Dendritic cell treated with granulocyte-macrophage colony-stimulating factor and Interleukin-4, amounts not matched to agents 40 ng/mL and 50 ng/mL, for 4 days (primary cell): ENCODE results near the gene TMEM273.

Experiments used
- H3K27ac Mint-ChIP-seq: one replicate; pipeline ENCODE4 v1.8.0; 2022; ENCODE audit warnings: mild to moderate bottlenecking, mixed read lengths
- H3K27me3 Mint-ChIP-seq: one replicate; pipeline ENCODE4 v1.8.0; 2022; ENCODE audit warnings: mild to moderate bottlenecking, mixed read lengths
- H3K36me3 Mint-ChIP-seq: one replicate; pipeline ENCODE4 v1.8.0; 2022; ENCODE audit warnings: low read depth, mixed read lengths
- H3K4me1 Mint-ChIP-seq: one replicate; pipeline ENCODE4 v1.8.0; 2022; ENCODE audit warnings: low read depth, mixed read lengths
- H3K4me3 Mint-ChIP-seq: one replicate; pipeline ENCODE4 v1.8.0; 2022; ENCODE audit warnings: mild to moderate bottlenecking, moderate library complexity, mixed read lengths
- H3K9me3 Mint-ChIP-seq: one replicate; pipeline ENCODE4 v1.8.0; 2022; ENCODE audit warnings: mixed read lengths
- intact Hi-C: fragments of 100-400 bp; cut with micrococcal nuclease; formaldehyde crosslinking; loops from one replicate; pipeline ENCODE4 v1.15.0; 2022

TMEM273 gene

DNA sequence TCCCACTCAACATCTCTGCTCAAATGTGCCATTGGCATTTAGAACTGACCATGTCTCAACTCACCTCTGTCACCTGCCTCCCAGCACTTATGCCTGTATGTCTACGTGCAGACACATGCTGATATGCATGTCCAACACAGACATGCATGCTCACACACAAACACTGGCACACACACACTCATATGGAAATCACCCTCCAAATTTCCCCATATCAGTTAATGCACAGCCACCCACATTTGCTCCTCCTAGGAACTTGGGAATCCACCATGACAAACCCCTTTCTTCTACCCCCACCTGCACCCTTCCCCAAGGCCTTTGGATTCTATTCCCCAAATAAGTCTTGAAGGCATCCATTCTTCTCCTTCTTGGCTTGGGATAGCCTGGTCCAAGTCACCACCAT lies 58.8 kb downstream of the TMEM273 start:
- H3K36me3 Mint-ChIP-seq, result no peaks in the 10 kb centered on the region
- H3K27ac Mint-ChIP-seq, result no peak overlapping the region
- peaks cover 4% of the 10 kb centered on the region for H3K4me1 Mint-ChIP-seq
- no peak overlapping the region for H3K4me3 Mint-ChIP-seq
- H3K27me3 Mint-ChIP-seq, result peaks cover 15% of the 10 kb centered on the region
- H3K9me3 Mint-ChIP-seq, result no peaks in the 10 kb centered on the region
- intact Hi-C loops, result no loop called here

DNA sequence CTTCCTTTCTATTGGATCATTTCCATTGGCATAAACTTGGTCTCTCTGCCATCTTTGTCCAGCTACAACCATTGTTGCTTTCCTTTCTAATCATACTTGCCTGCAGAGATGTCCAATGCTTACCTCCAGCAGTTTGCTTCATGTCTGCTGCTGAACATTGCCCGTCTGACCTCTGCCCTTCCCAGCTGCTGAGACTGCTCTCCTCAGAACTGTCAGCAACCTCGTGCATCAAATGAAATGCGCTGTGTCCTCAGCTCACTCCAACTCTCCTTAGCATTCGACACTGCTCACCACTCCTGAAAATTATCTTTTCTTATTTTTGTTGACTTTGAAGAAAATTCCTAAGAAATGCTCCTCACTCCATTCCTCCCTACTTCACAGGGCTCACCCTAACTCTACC lies 59.3 kb downstream of the TMEM273 start:
- no peaks in the 10 kb centered on the region for H3K36me3 Mint-ChIP-seq
- H3K4me3 Mint-ChIP-seq, result no peak overlapping the region
- intact Hi-C loops, result no loop called here
- H3K27ac Mint-ChIP-seq, result no peak overlapping the region
- H3K9me3 Mint-ChIP-seq, result no peaks in the 10 kb centered on the region
- H3K27me3 Mint-ChIP-seq, result peaks cover 17% of the 10 kb centered on the region
- H3K4me1 Mint-ChIP-seq, result no peaks in the 10 kb centered on the region

DNA sequence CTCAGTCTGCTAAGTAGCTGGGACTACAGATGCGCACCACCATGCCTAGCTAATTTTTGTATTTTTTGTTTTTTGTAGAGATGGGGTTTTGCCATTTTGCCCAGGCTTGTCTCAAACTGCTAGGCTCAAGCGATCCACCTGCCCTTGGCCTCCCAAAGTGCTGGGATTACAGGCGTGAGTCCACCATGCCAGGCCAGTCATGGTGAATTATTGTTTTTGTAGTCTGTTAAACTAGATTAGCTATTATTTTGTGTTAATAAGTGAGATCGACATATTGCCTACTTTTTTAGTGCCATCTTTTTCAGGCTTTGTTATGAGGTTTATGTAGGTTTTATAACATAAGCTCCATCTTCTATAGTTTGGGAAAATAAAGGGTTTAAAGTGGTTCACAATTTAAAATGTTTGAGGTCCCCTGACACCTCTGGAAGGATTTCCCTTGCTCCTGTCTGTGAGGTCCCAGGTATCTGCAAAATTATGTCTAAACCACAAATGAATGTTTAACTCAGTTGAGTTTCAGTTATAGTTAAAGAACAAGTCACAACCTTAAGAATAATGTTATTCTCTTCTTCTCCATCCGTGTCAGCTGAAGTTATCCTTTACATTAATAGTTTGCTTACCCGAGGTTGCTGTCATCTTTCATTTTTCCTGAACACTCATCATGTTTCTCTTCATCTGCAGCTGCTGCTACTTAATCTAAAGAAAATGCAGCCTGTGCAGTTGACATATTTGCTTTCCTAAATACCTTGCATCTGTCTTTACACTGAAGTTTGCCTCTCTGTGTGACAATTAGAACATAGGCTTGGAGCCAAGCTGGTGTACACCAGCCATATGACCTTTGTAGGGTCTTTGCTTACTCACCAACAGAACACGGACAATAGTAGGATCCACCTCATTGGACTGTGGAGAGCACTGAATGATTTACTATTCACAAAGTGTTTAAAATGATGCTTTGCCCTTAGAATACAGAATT lies 63.9 kb downstream of the TMEM273 start:
- no peak overlapping the region for H3K27ac Mint-ChIP-seq
- intact Hi-C loops, result no loop called here

DNA sequence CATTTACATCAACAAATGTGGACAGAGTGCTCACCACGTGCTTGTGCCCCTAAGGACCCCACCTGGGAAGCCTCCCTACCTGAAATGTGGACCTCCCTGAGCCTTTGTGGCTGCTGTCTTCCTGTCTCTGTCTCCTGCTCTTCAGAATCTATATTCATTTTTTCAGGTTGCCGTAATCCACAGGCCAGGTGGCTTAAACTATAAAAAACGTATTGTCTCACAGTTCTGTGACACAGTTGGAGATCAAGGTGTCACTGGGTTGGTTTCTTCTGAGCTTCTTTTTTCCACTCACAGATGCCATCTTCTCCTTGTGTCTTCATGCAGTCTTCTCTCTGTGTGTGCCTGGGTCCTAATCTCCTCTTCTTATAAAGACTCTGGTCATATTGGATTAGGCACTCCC lies 67.3 kb downstream of the TMEM273 start:
- Mint-ChIP-seq H3K36me3 (no peaks in the 10 kb centered on the region), H3K9me3 (no peaks in the 10 kb centered on the region), H3K27ac (no peak overlapping the region), H3K4me1 (no peaks in the 10 kb centered on the region), H3K27me3 (peaks cover 23% of the 10 kb centered on the region), H3K4me3 (no peak overlapping the region)
- intact Hi-C loops, result no loop called here

More for the DNA sequence above, 63.9 kb downstream of the TMEM273 start:
- Mint-ChIP-seq H3K4me1 (no peaks in the 10 kb centered on the region), H3K36me3 (no peaks in the 10 kb centered on the region), H3K4me3 (no peak overlapping the region), H3K9me3 (no peaks in the 10 kb centered on the region), H3K27me3 (peaks cover 21% of the 10 kb centered on the region)

DNA sequence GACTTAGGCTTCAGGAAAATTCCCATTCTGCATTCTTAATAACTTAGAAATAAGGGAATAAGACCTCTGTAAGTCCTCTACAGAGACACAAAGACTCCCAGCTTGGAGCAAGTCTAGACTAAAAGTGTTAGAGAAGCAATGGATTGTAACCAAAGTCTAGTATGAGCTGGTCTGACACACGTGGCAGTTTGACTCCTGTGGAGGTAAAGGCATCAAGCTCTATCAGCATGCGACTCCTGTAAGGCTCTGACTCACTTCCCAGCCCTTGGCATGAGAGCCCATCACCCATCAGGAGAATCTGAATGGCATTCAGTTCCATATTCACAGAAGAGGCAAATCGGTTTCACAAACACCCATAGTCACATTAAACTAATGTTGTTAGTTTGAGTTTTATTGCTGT lies 68.4 kb downstream of the TMEM273 start:
- no peaks in the 10 kb centered on the region for H3K4me1 Mint-ChIP-seq
- intact Hi-C loops, result no loop called here
- H3K9me3 Mint-ChIP-seq, result no peaks in the 10 kb centered on the region
- H3K4me3 Mint-ChIP-seq, result no peak overlapping the region
- peaks cover 31% of the 10 kb centered on the region for H3K27me3 Mint-ChIP-seq
- H3K27ac Mint-ChIP-seq, result no peak overlapping the region
- no peaks in the 10 kb centered on the region for H3K36me3 Mint-ChIP-seq

DNA sequence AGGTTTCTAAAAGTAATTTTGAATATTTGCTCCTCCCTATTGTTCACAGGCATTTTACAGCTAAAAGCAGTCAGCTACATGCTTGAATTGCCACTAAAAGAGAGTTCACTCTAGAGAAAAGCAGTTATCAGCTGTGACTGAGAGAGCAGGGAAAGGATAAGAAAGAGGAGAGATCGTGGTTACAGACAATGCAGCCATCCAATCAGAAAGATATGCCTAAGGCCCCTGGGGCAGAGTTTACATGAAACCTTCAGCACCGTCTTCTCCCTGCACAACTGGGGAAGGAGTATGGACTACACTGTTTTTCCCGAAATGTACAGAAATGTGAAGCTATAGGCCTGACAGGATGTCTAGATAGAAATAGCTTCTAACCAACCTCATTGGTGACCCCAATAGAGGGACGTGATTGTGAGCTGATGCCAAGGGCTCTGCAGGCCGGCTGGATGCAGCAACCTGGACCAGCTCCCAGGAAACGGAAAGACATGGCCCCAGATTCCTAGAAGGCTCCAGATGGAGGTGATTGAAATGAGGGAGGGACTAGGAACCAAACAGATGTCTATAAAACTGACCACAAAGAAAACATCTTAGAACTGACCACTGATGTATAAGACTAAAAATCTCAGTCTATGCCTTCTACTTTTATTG lies 69.6 kb downstream of the TMEM273 start:
- Mint-ChIP-seq H3K27ac (no peak overlapping the region), H3K4me3 (no peak overlapping the region), H3K27me3 (peaks cover 40% of the 10 kb centered on the region), H3K36me3 (no peaks in the 10 kb centered on the region), H3K9me3 (no peaks in the 10 kb centered on the region), H3K4me1 (no peaks in the 10 kb centered on the region)
- intact Hi-C loops, result no loop called here

DNA sequence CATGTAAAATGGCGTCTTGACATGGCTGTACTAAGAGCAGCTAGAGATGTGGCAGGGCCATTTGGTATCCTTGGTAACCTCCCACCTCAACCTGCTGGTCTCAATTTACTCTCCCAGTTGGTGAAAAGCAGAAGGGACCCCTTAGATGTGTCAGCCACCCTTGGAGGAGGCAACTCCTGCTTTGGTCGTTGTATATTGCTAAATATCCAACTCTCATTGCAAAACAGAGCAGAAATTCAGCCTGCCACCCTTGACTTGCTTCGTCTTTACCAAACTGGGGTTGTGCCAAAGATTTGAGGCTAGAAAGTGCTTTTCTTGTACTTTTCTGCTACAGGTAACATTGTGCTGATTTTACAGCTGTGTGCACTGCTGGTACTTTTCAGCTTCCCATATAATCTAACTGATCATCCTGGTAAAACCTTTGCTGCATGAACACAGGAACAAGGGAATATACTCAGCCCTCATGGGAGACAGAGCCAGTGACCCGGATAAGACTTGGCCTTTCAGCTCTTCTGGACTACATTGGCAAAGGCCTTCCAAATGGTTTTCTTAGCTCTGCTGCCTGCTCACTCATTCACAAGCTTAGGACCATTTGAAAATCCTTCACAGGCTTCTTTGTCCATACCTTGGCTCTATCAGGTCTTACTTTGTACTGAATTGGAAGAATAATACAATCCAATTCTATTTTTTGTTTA lies 70.7 kb downstream of the TMEM273 start:
- H3K27ac Mint-ChIP-seq, result no peak overlapping the region

DNA sequence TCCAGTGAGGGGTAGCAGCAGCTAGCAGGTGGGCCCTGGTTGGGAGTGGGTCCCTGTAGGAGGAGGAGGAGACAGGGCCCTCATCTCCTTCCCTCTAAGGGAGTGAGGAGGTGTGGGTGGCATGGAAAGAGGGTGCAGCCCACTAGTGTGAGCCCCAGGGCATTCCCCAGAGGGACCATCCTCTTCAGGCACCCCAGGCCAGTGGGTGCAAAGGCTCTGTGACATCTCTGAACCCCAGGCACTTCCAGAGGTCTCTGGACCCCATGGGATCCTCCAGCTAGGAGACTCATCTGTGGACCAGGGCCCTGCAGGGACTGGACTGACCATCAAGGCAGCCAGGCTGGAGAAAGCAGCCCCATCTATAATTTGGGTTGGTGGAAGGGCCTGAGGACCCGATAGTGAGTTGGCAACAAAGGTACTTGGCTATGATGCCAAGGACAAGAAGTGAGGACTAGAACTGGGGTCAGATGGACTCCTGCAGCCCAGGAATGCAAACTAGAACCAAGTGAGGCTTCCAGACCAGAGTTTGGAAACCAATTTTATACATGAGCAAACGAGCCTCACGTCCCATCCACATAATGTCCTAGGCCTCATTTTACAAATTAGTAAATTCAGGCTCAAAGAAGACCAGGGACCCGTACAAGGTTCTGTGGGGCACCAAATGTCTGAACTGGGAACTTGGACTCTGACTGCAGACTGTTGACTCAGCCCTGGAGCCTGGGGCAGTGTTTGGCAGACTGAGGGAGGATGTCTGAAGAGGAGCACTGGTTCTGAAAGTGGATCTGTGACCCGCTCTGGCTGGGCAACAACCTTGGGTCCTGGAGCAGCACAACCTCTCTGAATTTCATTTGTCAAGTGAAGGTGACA lies 71.4 kb downstream of the TMEM273 start:
- H3K27ac Mint-ChIP-seq, result no peak overlapping the region

More for the DNA sequence above, 70.7 kb downstream of the TMEM273 start:
- Mint-ChIP-seq H3K4me1 (no peaks in the 10 kb centered on the region), H3K9me3 (no peaks in the 10 kb centered on the region), H3K4me3 (no peak overlapping the region), H3K36me3 (no peaks in the 10 kb centered on the region), H3K27me3 (peaks cover 42% of the 10 kb centered on the region)
- intact Hi-C loops, result no loop called here

DNA sequence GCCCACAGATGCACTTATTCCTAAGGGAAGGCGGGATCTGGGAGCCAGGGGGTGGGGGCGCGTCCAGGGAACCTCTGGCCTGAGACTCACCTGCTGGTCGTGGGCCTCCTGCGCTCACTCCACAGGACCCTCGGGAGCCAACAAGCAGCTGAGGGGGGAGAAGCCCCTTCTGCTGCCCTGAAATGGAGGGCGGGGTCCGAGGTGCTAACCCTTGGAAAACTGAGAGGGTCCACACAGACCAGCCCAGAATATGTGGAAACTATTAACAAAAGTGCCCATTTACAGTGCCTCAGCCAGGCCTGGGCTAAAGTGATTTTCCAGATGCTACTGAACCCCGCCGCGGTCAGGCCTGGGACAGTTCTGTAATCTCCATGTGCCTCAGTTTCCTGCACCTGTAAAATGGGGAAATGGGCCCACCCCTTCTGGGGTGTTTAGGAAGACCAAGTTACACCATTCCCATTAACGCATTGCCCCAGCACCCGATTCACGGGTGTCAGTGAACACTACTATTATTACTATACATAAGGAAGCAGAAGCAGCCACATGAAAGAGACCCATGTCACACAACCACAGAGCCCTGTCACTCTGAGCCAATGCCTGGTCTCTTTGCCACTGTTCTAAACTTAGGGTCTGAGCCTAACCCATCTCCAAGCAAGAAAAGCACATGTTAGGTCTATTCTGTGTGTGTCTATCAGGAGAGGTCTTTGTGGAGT lies 72.2 kb downstream of the TMEM273 start:
- H3K4me1 Mint-ChIP-seq, result no peaks in the 10 kb centered on the region
- intact Hi-C loops, result no loop called here
- H3K36me3 Mint-ChIP-seq, result no peaks in the 10 kb centered on the region
- H3K27ac Mint-ChIP-seq, result no peak overlapping the region
- no peaks in the 10 kb centered on the region for H3K9me3 Mint-ChIP-seq
- H3K4me3 Mint-ChIP-seq, result no peak overlapping the region
- H3K27me3 Mint-ChIP-seq, result peaks cover 44% of the 10 kb centered on the region

More for the DNA sequence above, 71.4 kb downstream of the TMEM273 start:
- Mint-ChIP-seq H3K4me3 (no peak overlapping the region), H3K9me3 (no peaks in the 10 kb centered on the region), H3K27me3 (peaks cover 45% of the 10 kb centered on the region), H3K4me1 (no peaks in the 10 kb centered on the region), H3K36me3 (no peaks in the 10 kb centered on the region)
- intact Hi-C loops, result no loop called here

DNA sequence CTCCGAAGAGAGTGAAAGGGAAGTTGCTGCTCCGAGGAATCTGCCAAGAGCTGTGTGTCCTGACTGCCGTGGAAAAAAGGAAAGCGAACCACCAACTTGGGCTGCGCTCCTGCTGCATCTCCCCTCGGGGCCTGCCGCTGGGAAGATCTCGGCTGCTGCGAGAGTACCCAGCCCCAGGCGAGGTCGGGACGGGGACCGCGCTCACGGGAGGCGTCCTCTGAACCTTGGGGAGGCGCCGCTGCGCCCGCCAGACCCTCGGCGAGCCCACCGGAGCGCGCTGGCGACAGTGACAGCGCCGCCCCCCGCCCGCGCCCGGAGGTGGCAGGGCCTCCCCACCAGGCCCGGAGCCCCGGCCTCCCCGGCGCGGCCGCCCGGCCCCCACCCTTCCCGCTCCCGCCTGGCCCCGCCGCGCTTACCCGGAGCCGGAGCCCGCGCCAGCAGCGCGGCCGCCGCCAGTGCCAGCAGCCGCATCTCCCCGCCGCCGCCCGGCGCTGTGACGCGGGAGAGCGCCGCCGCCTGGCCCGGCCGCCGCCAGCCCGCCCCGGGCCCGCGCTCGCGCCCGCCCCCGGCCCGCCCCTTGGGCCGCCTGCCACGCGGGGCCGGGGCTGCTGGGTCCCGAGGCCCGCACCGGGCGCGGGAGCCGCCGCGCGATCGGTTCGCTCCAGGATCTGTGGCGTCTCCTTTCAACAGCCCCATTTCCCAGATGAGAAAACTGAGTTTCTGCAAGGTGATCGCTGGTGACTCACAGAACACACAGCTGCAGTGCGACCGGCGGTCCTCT lies 73.0 kb downstream of the TMEM273 start, which contains the start of gene VSTM4:
VSTM4 (minus strand) TSS at position 508 of the 781 bp plus-strand sequence; CDS start at position 471, 37 bp downstream.
- no peaks in the 10 kb centered on the region for H3K4me1 Mint-ChIP-seq
- intact Hi-C loops, result no loop called here
- H3K27ac Mint-ChIP-seq, result no peak within 1 kb of the TSS
- peak within 1 kb of the TSS; percentile 55 for H3K4me3 Mint-ChIP-seq
- H3K36me3 Mint-ChIP-seq, result no peaks in the 10 kb centered on the region
- no peaks in the 10 kb centered on the region for H3K9me3 Mint-ChIP-seq
- peaks cover 44% of the 10 kb centered on the region for H3K27me3 Mint-ChIP-seq

DNA sequence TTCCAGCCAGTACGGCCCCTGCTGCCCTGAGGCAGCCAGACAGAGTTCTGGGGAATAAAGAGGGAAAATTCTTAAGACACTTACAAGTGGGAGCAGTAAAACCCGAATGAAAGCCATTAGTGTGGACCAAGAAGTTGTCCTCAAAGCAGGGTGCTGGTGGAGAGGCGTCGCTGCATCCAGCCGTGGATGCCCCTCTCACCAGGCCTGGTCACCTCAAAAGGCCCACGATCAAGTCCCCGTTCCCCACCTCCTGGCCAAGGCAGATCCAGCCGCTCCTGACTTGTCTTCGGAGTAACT lies 73.5 kb downstream of the TMEM273 start:
- no peaks in the 10 kb centered on the region for H3K4me1 Mint-ChIP-seq
- H3K9me3 Mint-ChIP-seq, result no peaks in the 10 kb centered on the region
- H3K36me3 Mint-ChIP-seq, result no peaks in the 10 kb centered on the region
- no peak overlapping the region for H3K27ac Mint-ChIP-seq
- peaks cover 49% of the 10 kb centered on the region for H3K27me3 Mint-ChIP-seq
- intact Hi-C loops, result no loop called here
- H3K4me3 Mint-ChIP-seq, result peak overlapping the region; percentile 55

DNA sequence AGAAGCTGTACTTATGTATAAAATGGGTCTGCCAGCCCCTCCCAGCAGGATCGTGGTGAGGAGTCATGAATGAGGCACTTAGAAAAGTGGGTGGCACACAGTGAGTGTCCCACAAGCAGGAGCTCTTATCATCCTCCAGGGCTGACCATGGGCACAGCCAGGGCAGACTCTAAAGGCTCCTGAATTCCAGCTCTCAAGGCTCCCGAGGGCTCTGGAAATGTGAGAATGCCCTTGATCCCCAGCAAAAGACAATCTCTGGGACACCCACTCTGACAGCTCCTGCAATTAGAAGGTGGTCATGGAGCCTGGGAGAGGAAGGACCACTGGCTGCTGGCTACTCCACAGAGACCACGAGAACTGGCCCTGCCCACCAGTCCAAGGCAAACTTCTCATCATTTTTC lies 74.5 kb downstream of the TMEM273 start:
- no peaks in the 10 kb centered on the region for H3K36me3 Mint-ChIP-seq

More for the DNA sequence above, 74.5 kb downstream of the TMEM273 start:
- Mint-ChIP-seq H3K27ac (no peak overlapping the region), H3K9me3 (no peaks in the 10 kb centered on the region), H3K4me1 (no peaks in the 10 kb centered on the region), H3K27me3 (peaks cover 49% of the 10 kb centered on the region), H3K4me3 (no peak overlapping the region)
- intact Hi-C loops, result no loop called here
